AG04450 (cell line): ENCODE measurements around the gene OOSP4B. TPM values are rescaled to one million over a fixed set of nuclear protein-coding genes. Genes with fewer than 3 reads are reported as not detected.

ENCODE experiments used
- CTCF ChIA-PET: fragments of 300-600, 350-600 bp; formaldehyde crosslinking; extraction: SDS; loops from one replicate; lab custom pipeline; 2022; ENCODE audit warnings: antibody characterized with exemption, inconsistent platforms; lab: Charles Lee
- POLR2A ChIA-PET: fragments of 350-600 bp; formaldehyde crosslinking; extraction: SDS; loops from one replicate; lab custom pipeline; 2021; ENCODE audit warnings: antibody characterized with exemption, inconsistent platforms; lab: Yijun Ruan, JAX
- DNase-seq: peaks from one replicate; pipeline ENCODE4 v3.0.0-alpha.2; 2011; ENCODE audit warnings: low read depth, low spot score
- H3K27ac ChIP-seq: one replicate; pipeline ENCODE4 v1.5.1; 2012; ENCODE audit warnings: low read depth, low read length, control low read depth
- H3K27me3 ChIP-seq: one replicate; pipeline ENCODE4 v1.6.0; 2012; ENCODE audit warnings: low read length; ENCODE audit not compliant: control insufficient read depth, insufficient read depth
- H3K4me3 ChIP-seq: 2 replicates; pipeline ENCODE4 v1.5.1; 2011; ENCODE audit warnings: mild to moderate bottlenecking, low read depth, low read length, control low read depth
- H3K9me3 ChIP-seq: 2 replicates; pipeline ENCODE4 v1.5.1; 2012; ENCODE audit warnings: low read length; ENCODE audit not compliant: control insufficient read depth, insufficient read depth
- polyA plus RNA-seq: library from polyadenylated mRNA; depleted of rRNA; stranded (reverse); fragments of >200 nt; gene quantifications from 2 replicates; pipeline ENCODE4 v1.2.3, GENCODE V29; 2011; rRNA removed
- TF ChIP-seq, protein P1 (sequence below): IDR thresholded peaks from 2 replicates; pipeline ENCODE4 v1.5.1; 2011; ENCODE audit warnings: low read depth, low read length, control low read depth, inconsistent platforms

Gene OOSP4B
- polyA plus RNA-seq, 1 experiment, result not detected

DNA sequence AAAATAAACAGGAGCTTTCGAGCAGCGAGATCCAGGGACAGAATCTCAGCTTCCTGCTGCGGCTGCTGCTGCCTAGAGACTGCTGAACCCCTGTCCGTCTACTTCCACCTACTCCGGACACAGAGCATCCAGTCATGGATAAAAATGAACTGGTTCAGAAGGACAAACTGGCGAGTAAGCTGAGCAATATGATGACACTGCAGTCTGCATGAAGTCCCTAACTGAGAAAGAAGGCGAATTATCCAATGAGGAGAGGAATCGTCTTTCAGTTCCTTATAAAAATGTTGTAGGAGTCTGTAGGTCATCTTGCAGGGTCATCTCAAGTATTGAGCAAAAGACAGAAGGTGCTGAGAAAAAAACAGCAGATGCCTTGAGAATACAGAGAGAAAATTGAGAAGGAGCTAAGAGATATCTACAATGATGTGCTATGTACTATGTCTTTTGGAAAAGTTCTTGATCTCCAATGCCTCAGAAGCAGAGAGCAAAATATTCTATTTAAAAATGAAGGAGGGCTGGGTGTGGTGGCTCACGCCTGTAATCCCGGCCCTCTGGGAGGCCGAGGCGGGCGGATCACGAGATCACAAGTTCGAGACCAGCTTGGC, 60.3 kb downstream of the OOSP4B start:
- no peak overlapping the region for H3K27ac ChIP-seq
- ChIA-PET POLR2A (no interaction called here), CTCF (no interaction called here)
- peaks cover 14% of the 10 kb centered on the region for H3K9me3 ChIP-seq
- TF ChIP-seq, protein P1, sequence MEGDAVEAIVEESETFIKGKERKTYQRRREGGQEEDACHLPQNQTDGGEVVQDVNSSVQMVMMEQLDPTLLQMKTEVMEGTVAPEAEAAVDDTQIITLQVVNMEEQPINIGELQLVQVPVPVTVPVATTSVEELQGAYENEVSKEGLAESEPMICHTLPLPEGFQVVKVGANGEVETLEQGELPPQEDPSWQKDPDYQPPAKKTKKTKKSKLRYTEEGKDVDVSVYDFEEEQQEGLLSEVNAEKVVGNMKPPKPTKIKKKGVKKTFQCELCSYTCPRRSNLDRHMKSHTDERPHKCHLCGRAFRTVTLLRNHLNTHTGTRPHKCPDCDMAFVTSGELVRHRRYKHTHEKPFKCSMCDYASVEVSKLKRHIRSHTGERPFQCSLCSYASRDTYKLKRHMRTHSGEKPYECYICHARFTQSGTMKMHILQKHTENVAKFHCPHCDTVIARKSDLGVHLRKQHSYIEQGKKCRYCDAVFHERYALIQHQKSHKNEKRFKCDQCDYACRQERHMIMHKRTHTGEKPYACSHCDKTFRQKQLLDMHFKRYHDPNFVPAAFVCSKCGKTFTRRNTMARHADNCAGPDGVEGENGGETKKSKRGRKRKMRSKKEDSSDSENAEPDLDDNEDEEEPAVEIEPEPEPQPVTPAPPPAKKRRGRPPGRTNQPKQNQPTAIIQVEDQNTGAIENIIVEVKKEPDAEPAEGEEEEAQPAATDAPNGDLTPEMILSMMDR, result no peak
- no peaks in the 10 kb centered on the region for H3K27me3 ChIP-seq
- H3K4me3 ChIP-seq, result no peak overlapping the region
- no peak for DNase-seq

DNA sequence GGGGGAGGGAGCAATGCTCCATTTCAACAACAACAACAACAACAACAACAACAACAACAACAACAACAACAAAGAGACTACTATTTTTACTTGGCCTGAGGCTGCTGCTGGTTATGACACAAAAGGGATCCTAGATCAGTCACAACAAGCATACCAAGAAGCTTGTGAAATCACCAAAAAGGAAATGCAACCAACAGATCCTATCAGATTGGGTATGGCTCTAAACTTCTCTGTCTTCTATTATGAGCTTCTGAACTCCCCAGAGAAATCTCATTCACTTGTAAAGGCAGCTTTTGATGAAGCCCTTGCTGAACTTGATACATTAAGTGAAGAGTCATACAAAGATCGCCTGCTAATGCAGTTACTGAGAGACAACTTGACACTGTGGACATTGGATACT, 61.0 kb downstream of the OOSP4B start:
- no peak for DNase-seq
- POLR2A ChIA-PET, result no interaction called here
- CTCF ChIA-PET, result no interaction called here
- H3K27ac ChIP-seq, result no peak overlapping the region
- H3K4me3 ChIP-seq, result no peak overlapping the region
- TF ChIP-seq, protein P1, result no peak
- H3K27me3 ChIP-seq, result no peaks in the 10 kb centered on the region
- H3K9me3 ChIP-seq, result peaks cover 14% of the 10 kb centered on the region

DNA sequence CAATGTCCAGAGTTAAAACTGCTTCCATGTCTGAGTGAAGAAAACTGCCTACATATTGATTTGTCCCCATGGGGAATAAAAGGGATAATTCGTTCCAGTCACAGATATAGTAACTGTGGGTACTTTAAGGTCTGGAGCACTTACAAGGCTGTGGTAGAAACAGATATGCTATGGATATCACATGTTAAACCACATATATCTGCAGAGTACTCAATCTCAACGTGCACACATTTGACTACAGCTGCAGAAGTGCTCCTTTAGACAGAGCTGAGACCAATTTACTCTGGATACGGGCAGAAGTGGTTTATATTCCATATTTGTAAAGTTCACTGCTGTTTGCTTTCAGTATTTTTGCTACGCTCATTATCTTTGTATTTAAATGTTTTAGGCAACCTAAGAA, 61.8 kb downstream of the OOSP4B start:
- POLR2A ChIA-PET, result no interaction called here

DNA sequence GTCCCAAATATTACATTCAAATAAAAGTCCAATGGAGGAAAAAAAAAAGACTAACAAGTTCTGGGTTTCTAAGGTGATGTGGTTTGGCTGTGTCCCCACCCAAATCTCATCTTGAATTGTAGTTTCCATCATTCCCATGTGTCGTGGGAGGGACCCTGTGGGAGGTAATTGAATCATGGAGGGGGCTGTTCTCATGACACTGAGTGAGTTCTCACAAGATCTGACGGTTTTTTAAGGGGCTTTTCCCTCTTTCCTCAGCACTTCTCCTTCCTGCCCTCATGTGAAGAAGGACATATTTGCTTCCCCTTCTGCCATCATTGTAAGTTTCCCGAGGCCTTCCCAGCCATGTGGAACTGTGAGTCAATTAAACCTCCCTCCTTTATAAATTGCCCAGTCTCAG, 63.6 kb downstream of the OOSP4B start:
- CTCF ChIA-PET, result no interaction called here
- H3K4me3 ChIP-seq, result no peak overlapping the region
- peaks cover 11% of the 10 kb centered on the region for H3K9me3 ChIP-seq
- no peaks in the 10 kb centered on the region for H3K27me3 ChIP-seq
- TF ChIP-seq, protein P1, result no peak
- POLR2A ChIA-PET, result no interaction called here
- no peak overlapping the region for H3K27ac ChIP-seq
- no peak for DNase-seq

More for the DNA sequence above, 61.8 kb downstream of the OOSP4B start:
- no peaks in the 10 kb centered on the region for H3K27me3 ChIP-seq
- no peak for DNase-seq
- CTCF ChIA-PET, result no interaction called here
- no peak overlapping the region for H3K4me3 ChIP-seq
- H3K9me3 ChIP-seq, result peaks cover 8% of the 10 kb centered on the region
- TF ChIP-seq, protein P1, result no peak
- H3K27ac ChIP-seq, result no peak overlapping the region

Other genes starting within 250 kb of the OOSP4B start
- gene MRPL16, start 206.4 kb upstream of the OOSP4B start, polyA plus RNA-seq, result 65.0 and 72.3 TPM in 2 replicates
- gene CBLIF, start 171.7 kb upstream of the OOSP4B start, polyA plus RNA-seq, result not detected in 2 replicates
- gene TCN1, start 150.7 kb upstream of the OOSP4B start, polyA plus RNA-seq, result not detected in 2 replicates
- not detected in 2 replicates for gene OOSP3, start 138.4 kb upstream of the OOSP4B start, polyA plus RNA-seq
- not detected in 2 replicates for gene OOSP1, start 78.7 kb upstream of the OOSP4B start, polyA plus RNA-seq
- gene OOSP4A, start 53.1 kb upstream of the OOSP4B start, polyA plus RNA-seq, result not detected in 2 replicates
- gene OOSP2, start 23.2 kb downstream of the OOSP4B start, polyA plus RNA-seq, result not detected in 2 replicates
- not detected in 2 replicates for gene MS4A3, start 39.5 kb downstream of the OOSP4B start, polyA plus RNA-seq
- gene MS4A2, start 71.5 kb downstream of the OOSP4B start, polyA plus RNA-seq, result not detected in 2 replicates
- not detected in 2 replicates for gene MS4A6A, start 165.9 kb downstream of the OOSP4B start, polyA plus RNA-seq
- not detected in 2 replicates for gene MS4A4E, start 226.0 kb downstream of the OOSP4B start, polyA plus RNA-seq